Ishikawa (cell line): ENCODE data around the gene NEK9.

ENCODE experiments used
- RAD21 ChIP-seq: IDR thresholded peaks from 2 replicates; pipeline ENCODE4 v1.6.1; 2012; ENCODE audit warnings: low read depth
- TCF12 ChIP-seq: IDR thresholded peaks from 2 replicates; pipeline ENCODE4 v1.6.1; 2012; ENCODE audit warnings: low read depth
- YY1 ChIP-seq: IDR thresholded peaks from 2 replicates; pipeline ENCODE4 v1.6.1; 2012; ENCODE audit warnings: low read depth
- TF ChIP-seq, protein P1 (sequence below): IDR thresholded peaks from 2 replicates; pipeline ENCODE4 v1.6.1; 2012

DNA sequence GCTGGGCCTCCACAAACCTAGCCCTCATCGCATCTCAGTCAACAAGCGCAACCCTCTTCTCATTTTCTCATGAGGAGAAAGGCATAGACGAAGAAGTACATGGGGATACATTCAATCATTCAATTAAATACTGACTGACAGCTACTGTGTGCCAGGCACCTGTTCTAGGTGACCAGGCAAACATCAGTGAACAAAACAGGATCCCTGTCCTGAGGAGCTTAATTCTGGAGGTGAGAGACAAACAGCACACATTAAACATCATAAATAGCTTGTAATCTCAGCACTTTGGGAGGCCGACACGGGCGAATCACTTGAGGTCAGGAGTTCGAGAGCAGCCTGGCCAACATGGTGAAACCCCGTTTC, 62.7 kb downstream of the NEK9 start:
- TF ChIP-seq, protein P1, sequence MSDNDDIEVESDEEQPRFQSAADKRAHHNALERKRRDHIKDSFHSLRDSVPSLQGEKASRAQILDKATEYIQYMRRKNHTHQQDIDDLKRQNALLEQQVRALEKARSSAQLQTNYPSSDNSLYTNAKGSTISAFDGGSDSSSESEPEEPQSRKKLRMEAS, result no peak
- TF ChIP-seq RAD21 (no peak), TCF12 (no peak), YY1 (no peak)
